ENCODE measurements around the gene CDKN2A.

The CDKN2A gene
- long read RNA-seq, transcript CDKN2A-214 (3 exons, 1,283 nt), result major isoform, 19 of 33 reads
- long read RNA-seq, partial matches to known transcripts, result 1 of 33 reads
- long read RNA-seq, other reads (novel, unspliced or antisense), result 13 of 33 reads

DNA sequence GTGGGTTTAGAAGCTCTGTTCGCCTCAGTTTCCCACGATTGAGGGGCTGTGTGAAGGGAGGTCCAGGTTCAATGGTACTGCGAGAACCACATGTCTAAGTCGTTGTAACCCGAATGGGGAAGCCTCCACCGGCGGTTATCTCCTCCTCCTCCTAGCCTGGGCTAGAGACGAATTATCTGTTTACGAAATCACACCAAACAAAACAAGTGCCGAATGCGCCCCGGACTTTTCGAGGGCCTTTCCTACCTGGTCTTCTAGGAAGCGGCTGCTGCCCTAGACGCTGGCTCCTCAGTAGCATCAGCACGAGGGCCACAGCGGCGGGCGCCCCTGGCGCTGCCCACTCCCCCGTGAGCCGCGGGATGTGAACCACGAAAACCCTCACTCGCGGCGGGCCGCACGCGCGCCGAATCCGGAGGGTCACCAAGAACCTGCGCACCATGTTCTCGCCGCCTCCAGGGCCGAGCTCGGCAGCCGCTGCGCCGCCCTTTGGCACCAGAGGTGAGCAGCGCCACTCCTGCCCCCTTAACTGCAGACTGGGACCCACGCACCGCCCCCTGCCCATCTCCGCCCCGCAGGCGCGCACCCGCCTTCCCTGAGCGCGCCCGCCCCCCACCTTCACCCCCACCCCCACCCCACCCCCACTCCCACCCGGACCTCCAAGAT, at the start of gene CDKN2A:
Gene CDKN2A (minus strand): TSS at position 500 of the 663 bp plus-strand sequence.
- Histone ChIP-seq H3K27me3 (ENCODE audit: insufficient read depth, poor library complexity, severe bottlenecking) (no peaks in the 10 kb centered on the region), H3K27ac (replicated peaks) (peak within 1 kb of the TSS; percentile 98), H3K4me3 (replicated peaks; ENCODE audit: insufficient read depth, low read length) (peak within 1 kb of the TSS; percentile 68)
- TF ChIP-seq GABPA (IDR thresholded peaks at IDR 0.05; ENCODE audit: low read depth) (no peak), SPI1 (IDR thresholded peaks at IDR 0.05; ENCODE audit: borderline replicate concordance, low read depth) (peak; percentile 45; the same call in 1 of the 2 replicates), REST (IDR thresholded peaks at IDR 0.05; ENCODE audit: insufficient replicate concordance, low read depth) (no peak), POLR2AphosphoS5 (IDR thresholded peaks at IDR 0.05; ENCODE audit: low read depth) (0 out of 2 replicates have a peak, but pooled peaks have one; percentile 43)
- TF ChIP-seq, protein P1, sequence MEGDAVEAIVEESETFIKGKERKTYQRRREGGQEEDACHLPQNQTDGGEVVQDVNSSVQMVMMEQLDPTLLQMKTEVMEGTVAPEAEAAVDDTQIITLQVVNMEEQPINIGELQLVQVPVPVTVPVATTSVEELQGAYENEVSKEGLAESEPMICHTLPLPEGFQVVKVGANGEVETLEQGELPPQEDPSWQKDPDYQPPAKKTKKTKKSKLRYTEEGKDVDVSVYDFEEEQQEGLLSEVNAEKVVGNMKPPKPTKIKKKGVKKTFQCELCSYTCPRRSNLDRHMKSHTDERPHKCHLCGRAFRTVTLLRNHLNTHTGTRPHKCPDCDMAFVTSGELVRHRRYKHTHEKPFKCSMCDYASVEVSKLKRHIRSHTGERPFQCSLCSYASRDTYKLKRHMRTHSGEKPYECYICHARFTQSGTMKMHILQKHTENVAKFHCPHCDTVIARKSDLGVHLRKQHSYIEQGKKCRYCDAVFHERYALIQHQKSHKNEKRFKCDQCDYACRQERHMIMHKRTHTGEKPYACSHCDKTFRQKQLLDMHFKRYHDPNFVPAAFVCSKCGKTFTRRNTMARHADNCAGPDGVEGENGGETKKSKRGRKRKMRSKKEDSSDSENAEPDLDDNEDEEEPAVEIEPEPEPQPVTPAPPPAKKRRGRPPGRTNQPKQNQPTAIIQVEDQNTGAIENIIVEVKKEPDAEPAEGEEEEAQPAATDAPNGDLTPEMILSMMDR (IDR thresholded peaks at IDR 0.05; ENCODE audit: insufficient read depth, low read length), result no peak
- peak in 1 of 2 experiments; percentile 69 for DNase-seq (ENCODE audit: low read depth in 1 of 2, low spot score in 1 of 2)

- H3K4me3 ChIP-seq (replicated peaks; ENCODE audit: insufficient read depth, low read length), result no peak overlapping the region
- H3K27me3 ChIP-seq (ENCODE audit: insufficient read depth, poor library complexity, severe bottlenecking), result no peaks in the 10 kb centered on the region
- no peak for DNase-seq (ENCODE audit: low read depth in 1 of 2, low spot score in 1 of 2)
- TF ChIP-seq REST (IDR thresholded peaks at IDR 0.05; ENCODE audit: insufficient replicate concordance, low read depth) (no peak), GABPA (IDR thresholded peaks at IDR 0.05; ENCODE audit: low read depth) (no peak), POLR2AphosphoS5 (IDR thresholded peaks at IDR 0.05; ENCODE audit: low read depth) (no peak), SPI1 (IDR thresholded peaks at IDR 0.05; ENCODE audit: borderline replicate concordance, low read depth) (no peak)
- TF ChIP-seq, protein P1 (IDR thresholded peaks at IDR 0.05; ENCODE audit: insufficient read depth, low read length), result no peak
- no peak overlapping the region for H3K27ac ChIP-seq (replicated peaks)
Measured at GRCh38 chr9:22043928-22044327, 49.7 kb upstream of the CDKN2A start.

DNA sequence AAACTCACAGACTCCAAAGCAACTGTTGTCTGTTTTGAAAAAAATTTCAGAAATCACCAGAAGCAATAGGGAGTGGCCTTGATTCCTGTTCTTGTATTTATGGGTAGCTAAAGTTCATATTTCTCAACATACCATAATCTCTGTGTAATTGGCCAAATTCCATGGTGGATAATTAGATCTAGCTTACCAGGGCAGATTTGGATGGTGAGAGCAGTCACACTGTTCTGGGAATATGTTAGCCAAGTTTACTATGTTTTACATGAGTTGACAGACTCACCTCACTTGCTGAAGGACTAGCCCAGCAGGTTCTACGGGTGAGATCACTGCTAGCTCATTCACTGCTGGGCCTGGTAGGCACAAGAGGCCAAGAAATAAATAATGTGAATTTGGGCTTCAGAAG, 47.6 kb upstream of the CDKN2A start:
- Histone ChIP-seq H3K4me3 (replicated peaks; ENCODE audit: insufficient read depth, low read length) (no peak overlapping the region), H3K27me3 (ENCODE audit: insufficient read depth, poor library complexity, severe bottlenecking) (no peaks in the 10 kb centered on the region), H3K27ac (replicated peaks) (no peak overlapping the region)
- DNase-seq (ENCODE audit: low read depth in 1 of 2, low spot score in 1 of 2), result no peak
- TF ChIP-seq, protein P1 (IDR thresholded peaks at IDR 0.05; ENCODE audit: insufficient read depth, low read length), result no peak
- no peak for TF ChIP-seq SPI1 (IDR thresholded peaks at IDR 0.05; ENCODE audit: borderline replicate concordance, low read depth)
- TF ChIP-seq POLR2AphosphoS5 (IDR thresholded peaks at IDR 0.05; ENCODE audit: low read depth), result no peak
- no peak for TF ChIP-seq REST (IDR thresholded peaks at IDR 0.05; ENCODE audit: insufficient replicate concordance, low read depth)
- no peak for TF ChIP-seq GABPA (IDR thresholded peaks at IDR 0.05; ENCODE audit: low read depth)
